Neuron (in vitro differentiated cells): ENCODE data around the gene NRXN3.

Experiments
- H2AFZ ChIP-seq: one replicate; pipeline ENCODE4 v1.6.1; 2013; ENCODE audit warnings: low read depth, mild to moderate bottlenecking, inconsistent platforms, low read length, moderate library complexity
- H3K27me3 ChIP-seq: one replicate; pipeline ENCODE4 v1.6.1; 2013; ENCODE audit warnings: low read length; ENCODE audit not compliant: insufficient read depth
- H3K36me3 ChIP-seq: one replicate; pipeline ENCODE4 v1.6.1; 2013; ENCODE audit warnings: low read length; ENCODE audit not compliant: insufficient read depth
- H3K4me1 ChIP-seq: one replicate; pipeline ENCODE4 v1.6.1; 2013; ENCODE audit warnings: low read length; ENCODE audit not compliant: insufficient read depth
- H3K4me3 ChIP-seq: 2 replicates; pipeline ENCODE4 v1.5.1; 2013; ENCODE audit warnings: mild to moderate bottlenecking, low read length, moderate library complexity
- H3K9me3 ChIP-seq: one replicate; pipeline ENCODE4 v1.6.1; 2013; ENCODE audit warnings: low read length

Gene NRXN3

GRCh38 chr14:78228702-78229327 lies 58.6 kb downstream of the NRXN3 start:
- Histone ChIP-seq H3K4me3 (no peak overlapping the region), H3K9me3 (no peaks in the 10 kb centered on the region), H3K4me1 (no peaks in the 10 kb centered on the region), H3K27me3 (no peaks in the 10 kb centered on the region), H3K36me3 (no peaks in the 10 kb centered on the region), H2AFZ (no peak overlapping the region)

- Histone ChIP-seq H3K4me3 (no peak overlapping the region), H3K9me3 (no peaks in the 10 kb centered on the region), H3K36me3 (no peaks in the 10 kb centered on the region), H2AFZ (no peak overlapping the region), H3K4me1 (no peaks in the 10 kb centered on the region), H3K27me3 (no peaks in the 10 kb centered on the region)
These were observed 62.2 kb downstream of the NRXN3 start for GRCh38 chr14:78232231-78233000.

- H3K9me3 ChIP-seq, result no peaks in the 10 kb centered on the region
- peaks cover 2% of the 10 kb centered on the region for H3K27me3 ChIP-seq
- no peak overlapping the region for H2AFZ ChIP-seq
- H3K4me3 ChIP-seq, result no peak overlapping the region
- no peaks in the 10 kb centered on the region for H3K36me3 ChIP-seq
- H3K4me1 ChIP-seq, result no peaks in the 10 kb centered on the region
These were observed 68.0 kb downstream of the NRXN3 start for GRCh38 chr14:78238141-78238540.

GRCh38 chr14:78240567-78240966 lies 70.4 kb downstream of the NRXN3 start:
- Histone ChIP-seq H3K4me3 (no peak overlapping the region), H3K4me1 (no peaks in the 10 kb centered on the region), H3K27me3 (peaks cover 2% of the 10 kb centered on the region), H3K36me3 (no peaks in the 10 kb centered on the region), H2AFZ (no peak overlapping the region), H3K9me3 (no peaks in the 10 kb centered on the region)

GRCh38 chr14:78242086-78242485 lies 71.9 kb downstream of the NRXN3 start:
- Histone ChIP-seq H3K4me1 (no peaks in the 10 kb centered on the region), H3K36me3 (no peaks in the 10 kb centered on the region), H2AFZ (no peak overlapping the region), H3K9me3 (no peaks in the 10 kb centered on the region), H3K4me3 (no peak overlapping the region), H3K27me3 (peaks cover 2% of the 10 kb centered on the region)

GRCh38 chr14:78243187-78243586 lies 73.0 kb downstream of the NRXN3 start:
- no peaks in the 10 kb centered on the region for H3K4me1 ChIP-seq
- no peak overlapping the region for H3K4me3 ChIP-seq
- no peaks in the 10 kb centered on the region for H3K9me3 ChIP-seq
- no peaks in the 10 kb centered on the region for H3K36me3 ChIP-seq
- H3K27me3 ChIP-seq, result peaks cover 2% of the 10 kb centered on the region
- H2AFZ ChIP-seq, result no peak overlapping the region

- Histone ChIP-seq H2AFZ (no peak overlapping the region), H3K36me3 (no peaks in the 10 kb centered on the region), H3K4me1 (no peaks in the 10 kb centered on the region)
These were observed 75.1 kb downstream of the NRXN3 start for GRCh38 chr14:78245238-78245637.

GRCh38 chr14:78248501-78249090 lies 78.4 kb downstream of the NRXN3 start:
- no peaks in the 10 kb centered on the region for H3K9me3 ChIP-seq
- H3K4me3 ChIP-seq, result no peak overlapping the region
- no peaks in the 10 kb centered on the region for H3K36me3 ChIP-seq
- H2AFZ ChIP-seq, result no peak overlapping the region
- no peaks in the 10 kb centered on the region for H3K4me1 ChIP-seq
- no peaks in the 10 kb centered on the region for H3K27me3 ChIP-seq

More at GRCh38 chr14:78245238-78245637, 75.1 kb downstream of the NRXN3 start:
- no peaks in the 10 kb centered on the region for H3K27me3 ChIP-seq
- H3K9me3 ChIP-seq, result no peaks in the 10 kb centered on the region
- H3K4me3 ChIP-seq, result no peak overlapping the region

- H3K4me1 ChIP-seq, result no peaks in the 10 kb centered on the region
- H3K4me3 ChIP-seq, result no peak overlapping the region
- H3K36me3 ChIP-seq, result no peaks in the 10 kb centered on the region
- no peaks in the 10 kb centered on the region for H3K27me3 ChIP-seq
- H3K9me3 ChIP-seq, result no peaks in the 10 kb centered on the region
- H2AFZ ChIP-seq, result no peak overlapping the region
These were observed 81.1 kb downstream of the NRXN3 start for GRCh38 chr14:78251308-78251707.

- Histone ChIP-seq H3K4me3 (no peak overlapping the region), H3K4me1 (no peaks in the 10 kb centered on the region), H3K9me3 (no peaks in the 10 kb centered on the region), H3K36me3 (no peaks in the 10 kb centered on the region), H2AFZ (no peak overlapping the region), H3K27me3 (no peaks in the 10 kb centered on the region)
These were observed 83.8 kb downstream of the NRXN3 start for GRCh38 chr14:78253986-78254385.

- H3K9me3 ChIP-seq, result no peaks in the 10 kb centered on the region
- no peak overlapping the region for H3K4me3 ChIP-seq
- H2AFZ ChIP-seq, result no peak overlapping the region
- no peaks in the 10 kb centered on the region for H3K27me3 ChIP-seq
- H3K36me3 ChIP-seq, result no peaks in the 10 kb centered on the region
- H3K4me1 ChIP-seq, result no peaks in the 10 kb centered on the region
These were observed 84.8 kb downstream of the NRXN3 start for GRCh38 chr14:78254911-78255461.

- H2AFZ ChIP-seq, result no peak overlapping the region
- H3K4me1 ChIP-seq, result no peaks in the 10 kb centered on the region
- H3K4me3 ChIP-seq, result no peak overlapping the region
- H3K9me3 ChIP-seq, result no peaks in the 10 kb centered on the region
- no peaks in the 10 kb centered on the region for H3K36me3 ChIP-seq
- no peaks in the 10 kb centered on the region for H3K27me3 ChIP-seq
These were observed 89.7 kb downstream of the NRXN3 start for GRCh38 chr14:78259831-78260230.
